ENCODE results near the gene ATP1B2. TPM values are rescaled to one million over a fixed set of nuclear protein-coding genes. Genes with fewer than 3 reads are reported as not detected.

ATP1B2 gene
- total and polyA plus RNA-seq, 9 of the 15 experiments (the other 6 are each of a cell fraction or from before 2014, with no cell fraction given), result 0.23 to 6.0 (median 0.99) TPM

DNA sequence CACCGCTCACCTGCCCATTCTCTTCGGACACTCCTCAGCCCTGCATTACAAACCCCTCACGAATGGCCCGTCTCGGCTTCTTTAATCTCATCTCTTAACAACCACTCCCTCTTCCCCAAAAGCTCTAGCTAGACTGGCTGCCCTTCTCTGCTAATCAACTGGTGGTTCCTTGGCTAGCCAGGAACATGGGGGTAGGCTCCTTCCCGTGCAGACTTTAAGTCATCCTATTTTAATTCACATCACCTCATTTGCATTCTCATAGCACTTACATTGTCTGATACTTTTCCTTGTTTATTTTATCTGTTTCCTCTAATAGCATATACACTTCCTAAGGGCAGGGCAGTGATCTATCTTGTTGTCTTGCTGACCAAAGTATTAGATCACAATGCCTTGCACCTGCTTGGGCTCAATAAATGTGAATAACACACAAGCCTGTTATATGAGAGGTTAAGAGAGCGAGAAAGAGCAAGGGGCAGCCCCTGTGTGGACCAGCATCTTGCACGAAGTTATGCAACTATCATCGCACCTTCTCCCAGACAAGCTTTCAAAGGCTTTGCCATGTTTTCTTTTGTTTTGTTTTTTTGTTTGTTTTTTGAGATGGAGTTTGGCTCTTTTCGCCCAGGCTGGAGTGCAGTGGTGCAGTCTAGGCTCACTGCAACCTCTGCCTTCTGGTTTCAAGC is 26.8 kb downstream of the ATP1B2 start:
- DNase-seq (ENCODE audit: extremely low read depth in 1 of 4, low spot score in 3 of 4) (no peak), FAIRE-seq (no peak), ATAC-seq (no peak; the same call in 2 of the 3 replicates)
- 68% methylated on average over 10 of the region's 10 CpGs for WGBS (ENCODE audit: insufficient coverage, low coverage, missing lambda C conversion rate)
- H3K9me3 ChIP-seq (replicated peaks; ENCODE audit: control insufficient read depth, insufficient read depth, low read depth, low read length), result peaks cover 3% of the 10 kb centered on the region
- BruUV-seq (replicated peaks), result no TSS peak
- no peaks in the 10 kb centered on the region; a peak in 1 of 5 replicates for H3K4me1 ChIP-seq (replicated peaks in 1 of 2; ENCODE audit: control insufficient read depth in 2 of 2, insufficient read depth in 2 of 2, low read length in 2 of 2)
- H3K27me3 ChIP-seq (ENCODE audit: control insufficient read depth in 2 of 2, insufficient read depth in 2 of 2, low read length in 2 of 2), result no peaks in the 10 kb centered on the region
- H3K4me2 ChIP-seq (ENCODE audit: insufficient read depth, low read length), result no peak overlapping the region
- peaks cover 3% of the 10 kb centered on the region; the same call in 2 of the 3 replicates for H3K79me2 ChIP-seq (ENCODE audit: control insufficient read depth, insufficient read depth, low read length)
- no peak overlapping the region for H3K27ac ChIP-seq (ENCODE audit: extremely low read depth, low read depth, low read length)
- ChIA-PET POLR2A (interaction anchor here (0.9 to 3.7 kb wide), 3 partner anchors 9 to 19 kb away, joined by 3 to 19 read pairs (median 3); partner anchors contain the start of gene TP53), CTCF (ENCODE audit: low intra/inter-chr PET ratio) (no interaction called here)
- peaks cover 26% of the 10 kb centered on the region for H3K36me3 ChIP-seq (ENCODE audit: control insufficient read depth, insufficient read depth, low read length)
- no peaks in the 10 kb centered on the region for H4K20me1 ChIP-seq (replicated peaks; ENCODE audit: control insufficient read depth, insufficient read depth, low read length)
- TF ChIP-seq CCAR2 (IDR thresholded peaks at IDR 0.05; ENCODE audit: low read depth, low read length), result no peak
- TF ChIP-seq, protein P1, sequence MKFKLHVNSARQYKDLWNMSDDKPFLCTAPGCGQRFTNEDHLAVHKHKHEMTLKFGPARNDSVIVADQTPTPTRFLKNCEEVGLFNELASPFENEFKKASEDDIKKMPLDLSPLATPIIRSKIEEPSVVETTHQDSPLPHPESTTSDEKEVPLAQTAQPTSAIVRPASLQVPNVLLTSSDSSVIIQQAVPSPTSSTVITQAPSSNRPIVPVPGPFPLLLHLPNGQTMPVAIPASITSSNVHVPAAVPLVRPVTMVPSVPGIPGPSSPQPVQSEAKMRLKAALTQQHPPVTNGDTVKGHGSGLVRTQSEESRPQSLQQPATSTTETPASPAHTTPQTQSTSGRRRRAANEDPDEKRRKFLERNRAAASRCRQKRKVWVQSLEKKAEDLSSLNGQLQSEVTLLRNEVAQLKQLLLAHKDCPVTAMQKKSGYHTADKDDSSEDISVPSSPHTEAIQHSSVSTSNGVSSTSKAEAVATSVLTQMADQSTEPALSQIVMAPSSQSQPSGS (CRISPR knock-in tag; IDR thresholded peaks at IDR 0.05), result no peak
- H3K9me1 ChIP-seq (ENCODE audit: control insufficient read depth, insufficient read depth, low read length), result no peaks in the 10 kb centered on the region
- in situ Hi-C loops (cut with MboI), result no loop called here
- no peak overlapping the region for H3K4me3 ChIP-seq
- intact Hi-C loops (cut with micrococcal nuclease), result no loop called here
- no peak overlapping the region for H2AFZ ChIP-seq (ENCODE audit: low read depth, low read length)
- no peak overlapping the region for H3K9ac ChIP-seq (ENCODE audit: insufficient read depth in 1 of 2, low read depth in 2 of 2, low read length in 2 of 2)
